SK-N-SH treated with all-trans-retinoic acid at 6 μM for 48 hours (cell line): Measurements from ENCODE around the gene C1RL.
A peak's percentile ranks its signal among the peaks of the same experiment; 100 is the strongest.

Experiments
- ATAC-seq: fragments of 200-7000 bp; cut with Tn5 transposase; 3 replicates; pipeline ENCODE4 v1.9.1; 2020; ENCODE audit warnings: mild to moderate bottlenecking, moderate library complexity
- ARNTL ChIP-seq: fragments of 450-650 bp; formaldehyde crosslinking; IDR thresholded peaks from 2 replicates; pipeline ENCODE4 v1.5.0; 2020; ENCODE audit warnings: low read depth, mild to moderate bottlenecking, moderate library complexity, borderline replicate concordance
- CSDC2 ChIP-seq: fragments of 250-450 bp; sonication (Bioruptor Pico); IDR thresholded peaks from 2 replicates; pipeline ENCODE4 v1.5.0; 2020; ENCODE audit warnings: mild to moderate bottlenecking, moderate library complexity
- ESRRG ChIP-seq: fragments of 250-450 bp; sonication (Bioruptor Pico); IDR thresholded peaks from 2 replicates; pipeline ENCODE4 v1.6.1; 2021; ENCODE audit warnings: mild to moderate bottlenecking
- GLIS3 ChIP-seq: fragments of 250-450 bp; sonication (Bioruptor Pico); IDR thresholded peaks from 2 replicates; pipeline ENCODE4 v1.5.0; 2020; ENCODE audit warnings: mild to moderate bottlenecking, moderate library complexity
- ISL1 ChIP-seq: fragments of 250-450 bp; sonication (Bioruptor Pico); IDR thresholded peaks from 2 replicates; pipeline ENCODE4 v2.1.2; 2022; ENCODE audit warnings: mild to moderate bottlenecking, moderate library complexity
- OSR1 ChIP-seq: fragments of 250-450 bp; sonication (Bioruptor Pico); IDR thresholded peaks from 2 replicates; pipeline ENCODE4 v1.8.0; 2022; ENCODE audit warnings: moderate library complexity, mild to moderate bottlenecking, inconsistent platforms
- PPARA ChIP-seq: fragments of 250-450 bp; sonication (Bioruptor Pico); IDR thresholded peaks from 2 replicates; pipeline ENCODE4 v1.5.0; 2020; ENCODE audit warnings: mild to moderate bottlenecking, borderline replicate concordance
- RARB ChIP-seq: fragments of 250-450 bp; sonication (Bioruptor Pico); IDR thresholded peaks from 2 replicates; pipeline ENCODE4 v1.8.0; 2021; ENCODE audit warnings: mild to moderate bottlenecking, moderate library complexity
- SNAI2 ChIP-seq: fragments of 250-450 bp; sonication (Bioruptor Pico); IDR thresholded peaks from 2 replicates; pipeline ENCODE4 v1.5.0; 2020; ENCODE audit warnings: mild to moderate bottlenecking, moderate library complexity
- TCF4 ChIP-seq: fragments of 250-450 bp; sonication (Bioruptor Pico); IDR thresholded peaks from 2 replicates; pipeline ENCODE4 v1.8.0; 2021; ENCODE audit warnings: mild to moderate bottlenecking, moderate library complexity, borderline replicate concordance
- TOX ChIP-seq: fragments of 250-450 bp; sonication (Bioruptor Pico); IDR thresholded peaks from 2 replicates; pipeline ENCODE4 v1.8.0; 2021; ENCODE audit warnings: mild to moderate bottlenecking, moderate library complexity, borderline replicate concordance
- ZC3H10 ChIP-seq: fragments of 250-450 bp; sonication (Bioruptor Pico); IDR thresholded peaks from 2 replicates; pipeline ENCODE4 v1.5.1; 2021; ENCODE audit warnings: mild to moderate bottlenecking, moderate library complexity
- ZFP3 ChIP-seq: fragments of 250-450 bp; sonication (Bioruptor Pico); IDR thresholded peaks from 2 replicates; pipeline ENCODE4 v1.5.0; 2020; ENCODE audit warnings: mild to moderate bottlenecking, moderate library complexity
- ZFP30 ChIP-seq: fragments of 450-650 bp; formaldehyde crosslinking; IDR thresholded peaks from 2 replicates; pipeline ENCODE4 v1.5.0; 2022; ENCODE audit warnings: mild to moderate bottlenecking, moderate library complexity
- ZNF565 ChIP-seq: fragments of 450-650 bp; formaldehyde crosslinking; conservative IDR thresholded peaks from 2 replicates; pipeline ENCODE4 v1.5.0; 2020; ENCODE audit warnings: low read depth, mild to moderate bottlenecking, moderate library complexity
- ZNF8 ChIP-seq: fragments of 450-650 bp; formaldehyde crosslinking; IDR thresholded peaks from 2 replicates; pipeline ENCODE4 v1.5.0; 2020; ENCODE audit warnings: mild to moderate bottlenecking, moderate library complexity
- TF ChIP-seq, protein P1 (sequence below): fragments of 250-450 bp; sonication (Bioruptor Pico); IDR thresholded peaks from 2 replicates; pipeline ENCODE4 v1.8.0; 2020; ENCODE audit warnings: mild to moderate bottlenecking, moderate library complexity, borderline replicate concordance
- TF ChIP-seq, protein P2 (sequence below): fragments of 250-450 bp; sonication (Bioruptor Pico); IDR thresholded peaks from 2 replicates; pipeline ENCODE4 v1.5.1; 2020; ENCODE audit warnings: low read depth, mild to moderate bottlenecking, moderate library complexity
- TF ChIP-seq, protein P3 (sequence below): fragments of 250-450 bp; sonication (Bioruptor Pico); IDR thresholded peaks from 2 replicates; pipeline ENCODE4 v1.8.0; 2021; ENCODE audit warnings: low read depth, mild to moderate bottlenecking, moderate library complexity, borderline replicate concordance
- TF ChIP-seq, protein P4 (sequence below): fragments of 250-450 bp; sonication (Bioruptor Pico); IDR thresholded peaks from 2 replicates; pipeline ENCODE4 v1.5.1; 2021; ENCODE audit warnings: mild to moderate bottlenecking, moderate library complexity

Gene C1RL

DNA sequence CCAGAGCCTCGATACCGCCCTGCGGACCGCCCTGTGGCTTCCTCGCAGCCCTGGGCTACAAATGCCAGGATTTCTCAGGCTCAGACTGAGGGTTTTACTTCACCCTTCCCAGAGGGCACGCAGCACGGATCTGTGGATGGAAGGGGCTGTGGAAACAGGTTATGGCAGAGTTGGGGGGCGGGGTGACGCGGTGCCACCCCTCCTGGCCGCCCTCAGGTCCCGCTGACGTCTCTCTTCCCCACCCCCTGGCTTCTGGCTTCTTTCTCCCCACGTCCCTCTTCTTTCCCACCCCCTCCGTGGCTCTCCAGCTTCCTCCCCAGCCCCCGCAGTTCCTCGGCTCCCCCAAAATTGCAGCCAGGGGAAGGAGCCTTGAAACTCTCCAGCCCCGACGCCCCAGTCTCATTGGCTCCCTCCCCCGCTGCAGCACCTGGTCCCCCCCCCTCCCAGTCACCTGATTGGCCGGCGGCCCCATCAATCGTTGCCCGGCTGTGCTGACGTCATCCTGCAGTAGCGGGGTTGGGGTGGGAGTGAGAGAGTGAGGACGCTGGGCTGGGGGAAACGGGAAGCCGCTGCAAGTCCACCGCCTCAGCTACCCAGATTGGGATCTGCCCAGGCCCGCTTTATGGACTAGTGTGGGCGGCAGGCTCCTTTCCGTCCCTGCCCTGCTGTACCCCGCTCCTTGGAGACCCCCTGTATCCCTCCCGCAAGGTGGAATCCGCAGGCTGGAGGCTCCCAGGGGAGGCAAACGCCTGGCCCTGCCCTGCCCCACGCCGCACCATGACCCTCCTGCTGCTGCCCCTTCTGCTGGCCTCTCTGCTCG, 21.1 kb upstream of the C1RL start, which contains the start of gene CLSTN3:
TSS of gene CLSTN3 (plus strand) at position 500 of the 820 bp plus-strand sequence. CDS start at position 778, 278 bp downstream.
- ATAC-seq = peak; percentile 79
- no peak for TF ChIP-seq ESRRG (CRISPR knock-in tag)
- TF ChIP-seq ZNF565 (CRISPR knock-in tag) = no peak
- no peak for TF ChIP-seq ZNF8 (CRISPR knock-in tag)
- TF ChIP-seq ZFP30 (CRISPR knock-in tag) = no peak
- TF ChIP-seq ARNTL (CRISPR knock-in tag) = no peak
- TF ChIP-seq, protein P1, sequence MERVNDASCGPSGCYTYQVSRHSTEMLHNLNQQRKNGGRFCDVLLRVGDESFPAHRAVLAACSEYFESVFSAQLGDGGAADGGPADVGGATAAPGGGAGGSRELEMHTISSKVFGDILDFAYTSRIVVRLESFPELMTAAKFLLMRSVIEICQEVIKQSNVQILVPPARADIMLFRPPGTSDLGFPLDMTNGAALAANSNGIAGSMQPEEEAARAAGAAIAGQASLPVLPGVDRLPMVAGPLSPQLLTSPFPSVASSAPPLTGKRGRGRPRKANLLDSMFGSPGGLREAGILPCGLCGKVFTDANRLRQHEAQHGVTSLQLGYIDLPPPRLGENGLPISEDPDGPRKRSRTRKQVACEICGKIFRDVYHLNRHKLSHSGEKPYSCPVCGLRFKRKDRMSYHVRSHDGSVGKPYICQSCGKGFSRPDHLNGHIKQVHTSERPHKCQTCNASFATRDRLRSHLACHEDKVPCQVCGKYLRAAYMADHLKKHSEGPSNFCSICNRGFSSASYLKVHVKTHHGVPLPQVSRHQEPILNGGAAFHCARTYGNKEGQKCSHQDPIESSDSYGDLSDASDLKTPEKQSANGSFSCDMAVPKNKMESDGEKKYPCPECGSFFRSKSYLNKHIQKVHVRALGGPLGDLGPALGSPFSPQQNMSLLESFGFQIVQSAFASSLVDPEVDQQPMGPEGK (CRISPR knock-in tag) = no peak
- no peak for TF ChIP-seq TCF4 (CRISPR knock-in tag)
- no peak for TF ChIP-seq CSDC2 (CRISPR knock-in tag)
- TF ChIP-seq TOX (CRISPR knock-in tag) = no peak

DNA sequence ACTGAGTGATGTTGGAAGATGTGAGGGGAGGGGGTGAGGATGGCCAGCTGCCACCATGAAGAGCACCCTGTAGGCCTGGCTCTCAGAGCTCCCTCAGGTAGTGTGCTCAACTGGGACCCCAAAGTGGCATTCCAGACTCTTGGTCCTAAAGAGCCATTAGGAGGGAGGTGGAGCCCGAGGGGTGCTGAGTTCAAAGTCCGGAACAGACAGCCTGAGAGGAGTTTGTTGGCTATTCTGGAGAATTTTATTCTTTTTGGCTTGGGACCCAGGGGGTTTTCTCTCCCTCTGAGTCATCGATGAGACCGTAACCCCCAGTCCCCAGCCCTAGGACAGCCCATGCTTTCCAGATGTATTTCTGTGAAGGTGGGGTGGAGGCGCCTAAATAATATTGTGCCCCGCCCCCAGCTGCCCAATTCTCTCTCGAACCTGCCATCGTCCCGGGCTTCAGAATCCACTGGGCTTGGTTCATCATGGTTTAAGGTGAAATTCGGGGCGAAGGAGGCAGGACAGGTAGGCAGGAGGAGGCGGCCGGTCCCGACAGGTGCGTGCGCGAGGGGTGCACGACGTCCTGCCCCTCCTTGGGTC, 20.4 kb upstream of the C1RL start:
- no peak for ATAC-seq

DNA sequence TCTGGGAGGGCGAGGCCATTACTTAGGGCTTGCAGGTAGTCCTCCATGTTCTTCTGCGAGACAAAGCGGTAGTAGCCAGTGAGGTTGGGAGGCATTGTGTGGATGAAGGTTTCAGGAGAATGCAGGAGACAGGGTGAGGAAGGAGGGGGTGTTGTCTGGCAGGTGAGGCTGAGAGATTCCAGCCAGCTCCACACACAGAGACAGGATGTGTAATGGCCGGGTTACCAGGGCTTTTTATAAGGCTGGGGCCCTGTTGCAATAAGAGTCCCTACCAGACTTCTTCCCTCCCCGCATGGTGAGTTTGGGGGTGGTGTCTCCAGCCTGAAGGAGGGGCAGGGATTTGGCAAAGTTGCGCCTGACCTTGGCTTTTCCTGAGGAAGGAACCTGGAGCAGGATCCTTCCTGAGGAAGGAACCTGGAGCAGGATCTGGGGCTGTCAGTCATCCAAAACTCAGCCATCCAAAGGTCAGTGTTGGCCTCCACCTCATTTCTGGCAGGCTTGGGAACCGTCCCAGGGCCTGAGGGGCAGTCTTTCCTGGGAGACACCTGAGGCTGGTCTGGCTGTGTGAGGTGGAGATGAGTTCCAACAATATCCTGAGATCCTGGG, 19.8 kb upstream of the C1RL start, which contains the start of gene RBP5:
TSS of gene RBP5 (minus strand) at position 209 of the 606 bp plus-strand sequence. CDS start at position 95, 114 bp downstream.
- no peak for ATAC-seq
- TF ChIP-seq SNAI2 (CRISPR knock-in tag) (no peak), ISL1 (no peak), ARNTL (CRISPR knock-in tag) (no peak), PPARA (CRISPR knock-in tag) (no peak), OSR1 (CRISPR knock-in tag) (no peak), ZFP3 (CRISPR knock-in tag) (no peak), ZNF8 (CRISPR knock-in tag) (no peak), ZFP30 (CRISPR knock-in tag) (no peak), CSDC2 (CRISPR knock-in tag) (no peak), TOX (CRISPR knock-in tag) (no peak), RARB (CRISPR knock-in tag) (no peak), ZC3H10 (CRISPR knock-in tag) (no peak), GLIS3 (no peak), TCF4 (CRISPR knock-in tag) (no peak)
- TF ChIP-seq, protein P1 (CRISPR knock-in tag) = no peak
- TF ChIP-seq, protein P2, sequence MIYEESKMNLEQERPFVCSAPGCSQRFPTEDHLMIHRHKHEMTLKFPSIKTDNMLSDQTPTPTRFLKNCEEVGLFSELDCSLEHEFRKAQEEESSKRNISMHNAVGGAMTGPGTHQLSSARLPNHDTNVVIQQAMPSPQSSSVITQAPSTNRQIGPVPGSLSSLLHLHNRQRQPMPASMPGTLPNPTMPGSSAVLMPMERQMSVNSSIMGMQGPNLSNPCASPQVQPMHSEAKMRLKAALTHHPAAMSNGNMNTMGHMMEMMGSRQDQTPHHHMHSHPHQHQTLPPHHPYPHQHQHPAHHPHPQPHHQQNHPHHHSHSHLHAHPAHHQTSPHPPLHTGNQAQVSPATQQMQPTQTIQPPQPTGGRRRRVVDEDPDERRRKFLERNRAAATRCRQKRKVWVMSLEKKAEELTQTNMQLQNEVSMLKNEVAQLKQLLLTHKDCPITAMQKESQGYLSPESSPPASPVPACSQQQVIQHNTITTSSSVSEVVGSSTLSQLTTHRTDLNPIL (CRISPR knock-in tag) = no peak
- TF ChIP-seq, protein P3, sequence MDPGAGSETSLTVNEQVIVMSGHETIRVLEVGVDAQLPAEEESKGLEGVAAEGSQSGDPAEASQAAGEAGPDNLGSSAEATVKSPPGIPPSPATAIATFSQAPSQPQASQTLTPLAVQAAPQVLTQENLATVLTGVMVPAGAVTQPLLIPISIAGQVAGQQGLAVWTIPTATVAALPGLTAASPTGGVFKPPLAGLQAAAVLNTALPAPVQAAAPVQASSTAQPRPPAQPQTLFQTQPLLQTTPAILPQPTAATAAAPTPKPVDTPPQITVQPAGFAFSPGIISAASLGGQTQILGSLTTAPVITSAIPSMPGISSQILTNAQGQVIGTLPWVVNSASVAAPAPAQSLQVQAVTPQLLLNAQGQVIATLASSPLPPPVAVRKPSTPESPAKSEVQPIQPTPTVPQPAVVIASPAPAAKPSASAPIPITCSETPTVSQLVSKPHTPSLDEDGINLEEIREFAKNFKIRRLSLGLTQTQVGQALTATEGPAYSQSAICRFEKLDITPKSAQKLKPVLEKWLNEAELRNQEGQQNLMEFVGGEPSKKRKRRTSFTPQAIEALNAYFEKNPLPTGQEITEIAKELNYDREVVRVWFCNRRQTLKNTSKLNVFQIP (CRISPR knock-in tag) = no peak
- TF ChIP-seq, protein P4, sequence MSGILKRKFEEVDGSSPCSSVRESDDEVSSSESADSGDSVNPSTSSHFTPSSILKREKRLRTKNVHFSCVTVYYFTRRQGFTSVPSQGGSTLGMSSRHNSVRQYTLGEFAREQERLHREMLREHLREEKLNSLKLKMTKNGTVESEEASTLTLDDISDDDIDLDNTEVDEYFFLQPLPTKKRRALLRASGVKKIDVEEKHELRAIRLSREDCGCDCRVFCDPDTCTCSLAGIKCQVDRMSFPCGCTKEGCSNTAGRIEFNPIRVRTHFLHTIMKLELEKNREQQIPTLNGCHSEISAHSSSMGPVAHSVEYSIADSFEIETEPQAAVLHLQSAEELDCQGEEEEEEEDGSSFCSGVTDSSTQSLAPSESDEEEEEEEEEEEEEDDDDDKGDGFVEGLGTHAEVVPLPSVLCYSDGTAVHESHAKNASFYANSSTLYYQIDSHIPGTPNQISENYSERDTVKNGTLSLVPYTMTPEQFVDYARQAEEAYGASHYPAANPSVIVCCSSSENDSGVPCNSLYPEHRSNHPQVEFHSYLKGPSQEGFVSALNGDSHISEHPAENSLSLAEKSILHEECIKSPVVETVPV (CRISPR knock-in tag) = no peak

More for the DNA sequence above, 20.4 kb upstream of the C1RL start:
- TF ChIP-seq SNAI2 (CRISPR knock-in tag) (no peak), ZNF565 (CRISPR knock-in tag) (no peak), ISL1 (no peak), CSDC2 (CRISPR knock-in tag) (no peak), TOX (CRISPR knock-in tag) (no peak), ZNF8 (CRISPR knock-in tag) (no peak)
- TF ChIP-seq, protein P3 (CRISPR knock-in tag) = no peak
